ENCODE results near the gene MAGED1. TPM values are rescaled to one million over a fixed set of nuclear protein-coding genes. Genes with fewer than 3 reads are reported as not detected.

The MAGED1 gene
- total and polyA plus RNA-seq, 8 donors: 27.1 to 76.5 (median 58.7) TPM

GRCh38 chrX:51876441-51876840, 17.0 kb upstream of the MAGED1 start:
- TF ChIP-seq, protein P1, sequence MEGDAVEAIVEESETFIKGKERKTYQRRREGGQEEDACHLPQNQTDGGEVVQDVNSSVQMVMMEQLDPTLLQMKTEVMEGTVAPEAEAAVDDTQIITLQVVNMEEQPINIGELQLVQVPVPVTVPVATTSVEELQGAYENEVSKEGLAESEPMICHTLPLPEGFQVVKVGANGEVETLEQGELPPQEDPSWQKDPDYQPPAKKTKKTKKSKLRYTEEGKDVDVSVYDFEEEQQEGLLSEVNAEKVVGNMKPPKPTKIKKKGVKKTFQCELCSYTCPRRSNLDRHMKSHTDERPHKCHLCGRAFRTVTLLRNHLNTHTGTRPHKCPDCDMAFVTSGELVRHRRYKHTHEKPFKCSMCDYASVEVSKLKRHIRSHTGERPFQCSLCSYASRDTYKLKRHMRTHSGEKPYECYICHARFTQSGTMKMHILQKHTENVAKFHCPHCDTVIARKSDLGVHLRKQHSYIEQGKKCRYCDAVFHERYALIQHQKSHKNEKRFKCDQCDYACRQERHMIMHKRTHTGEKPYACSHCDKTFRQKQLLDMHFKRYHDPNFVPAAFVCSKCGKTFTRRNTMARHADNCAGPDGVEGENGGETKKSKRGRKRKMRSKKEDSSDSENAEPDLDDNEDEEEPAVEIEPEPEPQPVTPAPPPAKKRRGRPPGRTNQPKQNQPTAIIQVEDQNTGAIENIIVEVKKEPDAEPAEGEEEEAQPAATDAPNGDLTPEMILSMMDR (IDR thresholded peaks at IDR 0.05): no peak
- FAIRE-seq: no peak

GRCh38 chrX:51878056-51878455, 15.4 kb upstream of the MAGED1 start:
- ATAC-seq (no peak), DNase-seq (no peak), FAIRE-seq (no peak)
- Histone ChIP-seq H3K27me3 (no peaks in the 10 kb centered on the region), H3K36me3 (no peaks in the 10 kb centered on the region), H3K27ac (no peak overlapping the region), H3K4me3 (no peak overlapping the region), H3K9me3 (no peaks in the 10 kb centered on the region), H3K4me1 (no peaks in the 10 kb centered on the region)
- intact Hi-C loops (cut with DNase I): no loop called here
- 58 to 77% methylated on average over 1 of the region's 1 CpG for WGBS, 2 donors
- TF ChIP-seq, protein P1 (IDR thresholded peaks at IDR 0.05): no peak

More at GRCh38 chrX:51876441-51876840, 17.0 kb upstream of the MAGED1 start:
- DNase-seq (no peak), ATAC-seq (no peak)
- intact Hi-C loops (cut with DNase I): no loop called here
- no peaks in the 10 kb centered on the region for H3K36me3 ChIP-seq
- H3K9me3 ChIP-seq: no peaks in the 10 kb centered on the region
- H3K4me1 ChIP-seq: no peaks in the 10 kb centered on the region
- 76 to 100% methylated on average over 1 of the region's 1 CpG for WGBS, 2 donors
- H3K27me3 ChIP-seq: no peaks in the 10 kb centered on the region
- no peak overlapping the region for H3K27ac ChIP-seq
- H3K4me3 ChIP-seq: no peak overlapping the region

DNA sequence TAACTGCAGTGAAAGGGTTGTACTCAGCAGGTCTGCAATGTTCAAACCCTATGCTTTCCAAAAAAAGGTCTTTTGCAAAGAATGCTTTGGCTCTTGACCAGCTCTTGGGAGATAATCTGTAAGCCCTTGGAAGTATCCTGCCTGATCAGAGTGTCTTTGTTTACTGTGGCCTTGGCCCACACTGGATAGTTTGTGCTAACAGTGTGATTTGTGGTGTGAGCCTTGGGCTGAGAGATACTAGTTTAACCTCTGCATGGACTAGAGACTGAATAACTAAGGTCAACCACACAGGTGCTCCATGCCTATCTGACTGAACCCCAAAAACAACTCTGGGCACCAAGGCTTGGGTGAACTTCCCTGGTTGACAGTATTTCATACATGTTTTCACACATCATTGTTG, 3.6 kb upstream of the MAGED1 start:
- no peaks in the 10 kb centered on the region for H3K9me3 ChIP-seq
- ATAC-seq (no peak), DNase-seq (no peak), FAIRE-seq (no peak)
- H3K4me1 ChIP-seq: no peaks in the 10 kb centered on the region
- H3K36me3 ChIP-seq: no peaks in the 10 kb centered on the region
- H3K27me3 ChIP-seq: peaks cover 0 to 10% (median 0%) of the 10 kb centered on the region in 4 donors
- H3K4me3 ChIP-seq: no peak overlapping the region
- TF ChIP-seq, protein P1 (IDR thresholded peaks at IDR 0.05): no peak
- intact Hi-C loops (cut with DNase I): no loop called here
- no peak overlapping the region for H3K27ac ChIP-seq

- 80 to 97% methylated on average over 1 of the region's 1 CpG for WGBS, 2 donors
- intact Hi-C loops (cut with DNase I): no loop called here
- Histone ChIP-seq H3K27me3 (peaks cover 0 to 8% (median 0%) of the 10 kb centered on the region in 4 donors), H3K4me1 (no peaks in the 10 kb centered on the region), H3K4me3 (no peak overlapping the region), H3K27ac (no peak overlapping the region), H3K9me3 (no peaks in the 10 kb centered on the region), H3K36me3 (no peaks in the 10 kb centered on the region)
- ATAC-seq: no peak
- TF ChIP-seq, protein P1 (IDR thresholded peaks at IDR 0.05): no peak
- DNase-seq: no peak
- FAIRE-seq: no peak
Observed at GRCh38 chrX:51891245-51891644, 2.2 kb upstream of the MAGED1 start.

- 38 to 46% methylated on average over 6 of the region's 6 CpGs for WGBS, 2 donors
- Histone ChIP-seq H3K9me3 (no peaks in the 10 kb centered on the region), H3K36me3 (no peaks in the 10 kb centered on the region), H3K27me3 (peaks cover 0 to under 1% (median 0%) of the 10 kb centered on the region in 4 donors), H3K4me3 (no peak overlapping the region), H3K27ac (peak overlapping the region in 1 of 4 donors; percentile 44), H3K4me1 (no peaks in the 10 kb centered on the region)
- ATAC-seq (peak in 1 of 4 donors; percentile 3), FAIRE-seq (no peak), DNase-seq (peak in 1 of 6 donors; percentile 14)
- intact Hi-C loops (cut with DNase I): no loop called here
- TF ChIP-seq, protein P1 (IDR thresholded peaks at IDR 0.05): no peak
Observed at GRCh38 chrX:51891821-51892551, 1.4 kb upstream of the MAGED1 start.

Data from pancreas (tissue), 10 donors.